CD4-positive, alpha-beta memory T cell (primary cell): Measurements from ENCODE around the gene CYTH4. TPM values are rescaled to one million over a fixed set of nuclear protein-coding genes. Genes with fewer than 3 reads are reported as not detected.

ENCODE experiments used
- CTCF ChIA-PET: fragments of 350-600 bp; sonication (Branson Sonifier 250); formaldehyde crosslinking; loops from one replicate; lab custom pipeline; 2021; ENCODE audit warnings: inconsistent platforms; ENCODE audit not compliant: partially characterized antibody; lab: Charles Lee
- POLR2A ChIA-PET: fragments of 350-600 bp; sonication (Branson Sonifier 250); formaldehyde crosslinking; loops from one replicate; lab custom pipeline; 2021; ENCODE audit not compliant: partially characterized antibody; lab: Charles Lee
- DNase-seq, 5 donors: peaks; one replicate each; pipeline versions ENCODE4 v3.0.0 to v3.0.0-alpha.2; 2020 to 2022; ENCODE audit warnings: mixed read lengths in 1 of 5
- H3K27ac ChIP-seq: one replicate; pipeline ENCODE4 v1.7.0; 2013; ENCODE audit warnings: low read depth, low read length
- H3K27me3 ChIP-seq: 2 replicates; pipeline ENCODE4 v1.7.0; 2013; ENCODE audit warnings: mild to moderate bottlenecking, low read length, moderate library complexity; ENCODE audit not compliant: insufficient read depth
- H3K36me3 ChIP-seq: 2 replicates; pipeline ENCODE4 v1.7.0; 2013; ENCODE audit warnings: mild to moderate bottlenecking, low read length, moderate library complexity; ENCODE audit not compliant: insufficient read depth
- H3K4me1 ChIP-seq: 2 replicates; pipeline ENCODE4 v1.7.0; 2013; ENCODE audit warnings: mild to moderate bottlenecking, low read length, moderate library complexity; ENCODE audit not compliant: insufficient read depth
- H3K4me3 ChIP-seq, 2 donors: one replicate each; pipeline ENCODE4 v1.7.0; 2013; ENCODE audit warnings: low read length in 2 of 2, mild to moderate bottlenecking in 1 of 2
- H3K9me3 ChIP-seq, 2 donors: one replicate each; pipeline ENCODE4 v1.7.0; 2013; ENCODE audit warnings: low read length in 2 of 2, control low read depth in 1 of 2; ENCODE audit not compliant: control insufficient read depth in 1 of 2
- H3K27ac Mint-ChIP-seq, 7 donors: one replicate each; pipeline ENCODE4 v1.8.0; 2020 to 2021; ENCODE audit warnings: mixed read lengths in 7 of 7, mild to moderate bottlenecking in 6 of 7, inconsistent platforms in 3 of 7, moderate library complexity in 3 of 7
- H3K27me3 Mint-ChIP-seq, 2 donors: one replicate each; pipeline ENCODE4 v1.8.0; 2020 to 2021; ENCODE audit warnings: mixed read lengths in 2 of 2
- H3K36me3 Mint-ChIP-seq, 2 donors: one replicate each; pipeline ENCODE4 v1.8.0; 2020 to 2021; ENCODE audit warnings: mixed read lengths in 2 of 2, inconsistent platforms in 1 of 2, mild to moderate bottlenecking in 1 of 2
- H3K4me1 Mint-ChIP-seq, 4 donors: one replicate each; pipeline ENCODE4 v1.8.0; 2020 to 2021; ENCODE audit warnings: mixed read lengths in 4 of 4, mild to moderate bottlenecking in 1 of 4
- H3K4me3 Mint-ChIP-seq, 8 donors: one replicate each; pipeline ENCODE4 v1.8.0; 2020 to 2021; ENCODE audit warnings: mixed read lengths in 8 of 8, mild to moderate bottlenecking in 7 of 8, moderate library complexity in 6 of 8, inconsistent platforms in 3 of 8
- H3K9me3 Mint-ChIP-seq, 8 donors: one replicate each; pipeline ENCODE4 v1.8.0; 2020 to 2021; ENCODE audit warnings: mixed read lengths in 8 of 8, mild to moderate bottlenecking in 5 of 8, inconsistent platforms in 3 of 8, moderate library complexity in 1 of 8
- intact Hi-C: fragments of 100-400 bp; cut with micrococcal nuclease; formaldehyde crosslinking; loops from one replicate; pipeline ENCODE4 v1.15.1; 2023
- polyA plus RNA-seq, 2 donors: library from polyadenylated mRNA; unstranded; fragments of 300-500 nt; fragmentation: Illumina TruSeq; gene quantifications; one replicate each; pipeline ENCODE4 v1.2.3, GENCODE V29; 2021
- total RNA-seq, 2 experiments: library from RNA; stranded (reverse); gene quantifications; one replicate each; pipeline ENCODE4 v1.2.3, GENCODE V29; 2021

CYTH4 gene
- total and polyA plus RNA-seq, 4 experiments from 2014 or later, result 39.4 to 177 (median 113) TPM

- H3K4me1 ChIP-seq, result no peaks in the 10 kb centered on the region
- no peaks in the 10 kb centered on the region for H3K36me3 ChIP-seq
- no peaks in the 10 kb centered on the region for H3K27me3 ChIP-seq
- Mint-ChIP-seq H3K36me3 (no peaks in the 10 kb centered on the region), H3K9me3 (no peaks in the 10 kb centered on the region), H3K27me3 (peaks cover 5% of the 10 kb centered on the region in 2 donors), H3K27ac (no peak overlapping the region), H3K4me1 (no peaks in the 10 kb centered on the region), H3K4me3 (no peak overlapping the region)
- DNase-seq, result no peak
- no peaks in the 10 kb centered on the region for H3K9me3 ChIP-seq
- CTCF ChIA-PET, result no interaction called here
- intact Hi-C loops, result no loop called here
- no peak overlapping the region for H3K27ac ChIP-seq
- POLR2A ChIA-PET, result no interaction called here
- H3K4me3 ChIP-seq, result no peak overlapping the region
Measured at GRCh38 chr22:37354670-37355069, 72.4 kb downstream of the CYTH4 start.

GRCh38 chr22:37355174-37355573 lies 72.9 kb downstream of the CYTH4 start:
- H3K4me3 Mint-ChIP-seq, result no peak overlapping the region
- Histone ChIP-seq H3K9me3 (no peaks in the 10 kb centered on the region), H3K4me1 (no peaks in the 10 kb centered on the region), H3K36me3 (no peaks in the 10 kb centered on the region), H3K27me3 (no peaks in the 10 kb centered on the region), H3K4me3 (no peak overlapping the region), H3K27ac (no peak overlapping the region)
- no peaks in the 10 kb centered on the region for H3K4me1 Mint-ChIP-seq
- H3K27me3 Mint-ChIP-seq, result peaks cover 5% of the 10 kb centered on the region in 2 donors
- no peaks in the 10 kb centered on the region for H3K36me3 Mint-ChIP-seq
- ChIA-PET CTCF (no interaction called here), POLR2A (no interaction called here)
- no peak for DNase-seq
- no peaks in the 10 kb centered on the region for H3K9me3 Mint-ChIP-seq
- no peak overlapping the region for H3K27ac Mint-ChIP-seq
- intact Hi-C loops, result no loop called here

DNA sequence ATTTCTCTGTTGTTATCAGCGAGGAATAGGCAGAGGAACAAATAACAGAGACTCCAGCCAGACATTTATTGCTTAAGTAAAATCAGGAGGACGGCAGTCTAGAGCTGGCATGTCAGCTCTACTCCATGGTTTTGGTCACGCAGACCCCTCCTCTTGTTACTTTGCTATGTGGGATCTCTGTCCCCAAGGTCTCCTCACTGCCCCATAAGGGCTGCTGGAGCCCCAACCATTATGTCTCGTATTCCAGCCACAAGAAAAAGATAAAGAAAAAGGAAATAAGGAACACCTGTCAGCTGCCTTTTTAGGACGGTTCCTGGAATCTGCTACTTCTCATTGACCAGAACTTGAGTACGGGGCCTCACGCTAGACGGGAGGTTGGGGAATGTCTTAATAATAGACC lies 74.6 kb downstream of the CYTH4 start:
- Histone ChIP-seq H3K9me3 (no peaks in the 10 kb centered on the region), H3K4me3 (no peak overlapping the region), H3K36me3 (no peaks in the 10 kb centered on the region), H3K27ac (no peak overlapping the region), H3K4me1 (no peaks in the 10 kb centered on the region), H3K27me3 (no peaks in the 10 kb centered on the region)
- ChIA-PET POLR2A (no interaction called here), CTCF (no interaction called here)
- no peak overlapping the region for H3K4me3 Mint-ChIP-seq
- peaks cover 0 to 1% (median 0%) of the 10 kb centered on the region in 8 donors for H3K9me3 Mint-ChIP-seq
- no peak for DNase-seq
- H3K36me3 Mint-ChIP-seq, result no peaks in the 10 kb centered on the region
- H3K27ac Mint-ChIP-seq, result no peak overlapping the region
- no peaks in the 10 kb centered on the region for H3K4me1 Mint-ChIP-seq
- peaks cover 5% of the 10 kb centered on the region in 2 donors for H3K27me3 Mint-ChIP-seq
- intact Hi-C loops, result no loop called here

- H3K4me1 Mint-ChIP-seq, result no peaks in the 10 kb centered on the region
- H3K27ac Mint-ChIP-seq, result peak overlapping the region in 1 of 7 donors; percentile 68
- DNase-seq, result no peak
- Histone ChIP-seq H3K9me3 (no peaks in the 10 kb centered on the region), H3K27me3 (no peaks in the 10 kb centered on the region), H3K36me3 (no peaks in the 10 kb centered on the region), H3K27ac (no peak overlapping the region), H3K4me1 (no peaks in the 10 kb centered on the region), H3K4me3 (no peak overlapping the region)
- CTCF ChIA-PET, result no interaction called here
- no peaks in the 10 kb centered on the region for H3K36me3 Mint-ChIP-seq
- POLR2A ChIA-PET, result no interaction called here
- H3K9me3 Mint-ChIP-seq, result peaks cover 0 to 1% (median 0%) of the 10 kb centered on the region in 8 donors
- H3K4me3 Mint-ChIP-seq, result no peak overlapping the region
- peaks cover 5% of the 10 kb centered on the region in 2 donors for H3K27me3 Mint-ChIP-seq
- intact Hi-C loops, result no loop called here
Measured at GRCh38 chr22:37357446-37358075, 75.3 kb downstream of the CYTH4 start.

DNA sequence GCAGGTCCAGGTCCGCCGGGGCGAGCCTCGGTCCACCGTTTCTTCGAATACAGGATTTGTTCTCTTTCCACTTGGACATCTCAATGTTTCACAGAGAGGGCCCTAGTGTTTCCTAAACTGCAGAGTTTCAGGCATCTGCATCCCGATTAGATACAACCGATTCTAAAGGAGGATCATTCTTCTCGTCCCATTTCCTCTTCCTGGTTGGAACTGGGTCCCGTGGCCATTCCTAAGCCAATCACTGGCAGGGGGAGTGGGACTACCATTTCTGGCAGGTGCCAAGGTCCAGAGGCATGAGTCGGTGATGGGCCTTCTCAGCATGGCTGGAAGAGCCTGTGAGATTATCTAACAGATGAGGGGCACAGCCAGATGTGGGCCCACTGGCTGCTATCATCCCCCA lies 76.1 kb downstream of the CYTH4 start:
- no peak overlapping the region for H3K4me3 ChIP-seq
- DNase-seq, result no peak
- no peak overlapping the region for H3K4me3 Mint-ChIP-seq
- no peaks in the 10 kb centered on the region for H3K4me1 Mint-ChIP-seq
- ChIA-PET CTCF (no interaction called here), POLR2A (no interaction called here)
- H3K9me3 Mint-ChIP-seq, result peaks cover 0 to 1% (median 0%) of the 10 kb centered on the region in 8 donors
- H3K27ac ChIP-seq, result no peak overlapping the region
- no peaks in the 10 kb centered on the region for H3K36me3 Mint-ChIP-seq
- H3K27me3 ChIP-seq, result no peaks in the 10 kb centered on the region
- H3K27me3 Mint-ChIP-seq, result peaks cover 5% of the 10 kb centered on the region in 2 donors
- H3K4me1 ChIP-seq, result no peaks in the 10 kb centered on the region
- intact Hi-C loops, result no loop called here
- no peaks in the 10 kb centered on the region for H3K36me3 ChIP-seq
- H3K27ac Mint-ChIP-seq, result no peak overlapping the region
- H3K9me3 ChIP-seq, result no peaks in the 10 kb centered on the region

GRCh38 chr22:37358917-37359316 lies 76.6 kb downstream of the CYTH4 start:
- Mint-ChIP-seq H3K27me3 (peaks cover 5% of the 10 kb centered on the region in 2 donors), H3K9me3 (peaks cover 0 to 1% (median 0%) of the 10 kb centered on the region in 8 donors), H3K4me3 (no peak overlapping the region), H3K36me3 (no peaks in the 10 kb centered on the region), H3K4me1 (no peaks in the 10 kb centered on the region), H3K27ac (no peak overlapping the region)
- no peaks in the 10 kb centered on the region for H3K27me3 ChIP-seq
- intact Hi-C loops, result no loop called here
- H3K4me3 ChIP-seq, result no peak overlapping the region
- H3K4me1 ChIP-seq, result no peaks in the 10 kb centered on the region
- ChIA-PET CTCF (no interaction called here), POLR2A (no interaction called here)
- no peaks in the 10 kb centered on the region for H3K36me3 ChIP-seq
- DNase-seq, result no peak
- H3K27ac ChIP-seq, result no peak overlapping the region
- H3K9me3 ChIP-seq, result no peaks in the 10 kb centered on the region

GRCh38 chr22:37362621-37363020 lies 80.3 kb downstream of the CYTH4 start:
- ChIA-PET CTCF (no interaction called here), POLR2A (no interaction called here)
- Mint-ChIP-seq H3K9me3 (peaks cover 0 to 1% (median 0%) of the 10 kb centered on the region in 8 donors), H3K4me3 (no peak overlapping the region), H3K4me1 (no peaks in the 10 kb centered on the region), H3K27me3 (peaks cover 0 to 5% of the 10 kb centered on the region in 2 donors), H3K36me3 (no peaks in the 10 kb centered on the region), H3K27ac (no peak overlapping the region)
- no peaks in the 10 kb centered on the region for H3K4me1 ChIP-seq
- H3K27ac ChIP-seq, result no peak overlapping the region
- H3K9me3 ChIP-seq, result no peaks in the 10 kb centered on the region
- intact Hi-C loops, result no loop called here
- no peaks in the 10 kb centered on the region for H3K27me3 ChIP-seq
- no peaks in the 10 kb centered on the region for H3K36me3 ChIP-seq
- DNase-seq, result no peak
- H3K4me3 ChIP-seq, result no peak overlapping the region
